ENCODE measurements around the gene ETF1.
A peak's percentile ranks its signal among the peaks of the same experiment; 100 is the strongest.

Gene ETF1

DNA sequence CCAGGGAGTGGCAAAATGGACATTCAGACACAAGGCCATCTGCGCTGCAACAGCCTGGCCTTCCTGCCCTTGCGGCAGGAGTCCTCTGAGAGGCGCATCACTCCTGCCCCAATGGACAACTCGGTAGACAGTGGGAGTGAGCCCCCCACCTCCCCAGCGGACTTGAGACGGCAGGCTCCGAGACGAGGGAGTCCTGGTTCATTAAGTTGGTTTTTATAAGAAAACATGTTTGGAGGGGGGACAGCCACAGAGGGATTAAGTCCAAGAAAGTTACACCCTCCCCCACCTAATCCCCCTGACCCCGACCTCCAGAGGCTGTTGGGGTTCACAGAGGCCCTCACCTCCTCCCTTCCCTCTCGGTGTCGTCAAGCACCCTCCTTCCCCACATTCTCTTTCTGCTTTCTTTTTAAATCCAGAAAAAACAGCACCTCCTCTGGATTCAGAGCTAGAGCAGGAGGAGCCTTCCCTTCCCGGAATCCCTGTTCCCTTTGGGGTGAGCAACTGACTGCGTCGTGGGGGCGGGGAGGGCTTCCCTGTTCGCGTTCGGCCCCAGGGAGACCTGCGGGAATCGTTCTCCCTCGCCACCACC, 79.5 kb downstream of the ETF1 start:
- no peak for DNase-seq (ENCODE audit: low read depth)

DNA sequence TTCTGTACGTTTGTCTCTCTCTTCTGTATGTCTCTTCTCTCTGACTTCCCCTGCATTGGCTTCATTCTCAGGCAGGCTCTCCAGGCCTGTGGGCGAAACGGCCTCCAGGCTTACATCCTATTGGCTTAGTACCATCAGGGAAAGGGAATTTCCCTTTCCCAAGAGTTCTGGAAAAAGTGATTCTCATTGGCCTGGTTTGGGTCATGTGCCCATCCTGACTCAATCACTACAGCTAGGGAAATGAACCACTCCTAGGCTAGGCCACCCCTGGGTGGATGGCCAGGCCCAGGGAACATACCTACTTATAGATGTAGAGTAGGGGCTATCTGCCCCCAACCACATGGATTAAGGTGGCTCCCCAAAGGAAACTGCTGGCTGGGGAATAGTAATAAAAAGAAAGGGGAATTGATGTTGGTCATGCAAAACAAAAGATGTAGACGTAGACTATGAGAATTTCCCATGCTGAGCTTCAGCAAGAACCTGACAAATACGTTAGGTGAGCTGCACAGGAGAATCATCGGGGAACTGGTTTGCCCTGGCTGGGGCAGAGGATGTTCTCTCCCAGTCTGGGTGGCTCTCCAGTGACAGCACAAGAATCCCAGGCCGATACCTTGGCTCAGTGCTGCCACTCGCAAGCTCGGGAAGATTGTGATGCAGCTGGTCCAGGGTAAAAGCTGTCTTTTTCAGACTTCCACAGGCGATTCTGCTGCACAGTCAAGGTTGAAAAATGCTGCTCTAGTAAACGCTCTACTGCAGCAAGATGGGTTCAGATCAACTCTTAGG, 81.5 kb downstream of the ETF1 start:
- no peak for DNase-seq (ENCODE audit: low read depth)

DNA sequence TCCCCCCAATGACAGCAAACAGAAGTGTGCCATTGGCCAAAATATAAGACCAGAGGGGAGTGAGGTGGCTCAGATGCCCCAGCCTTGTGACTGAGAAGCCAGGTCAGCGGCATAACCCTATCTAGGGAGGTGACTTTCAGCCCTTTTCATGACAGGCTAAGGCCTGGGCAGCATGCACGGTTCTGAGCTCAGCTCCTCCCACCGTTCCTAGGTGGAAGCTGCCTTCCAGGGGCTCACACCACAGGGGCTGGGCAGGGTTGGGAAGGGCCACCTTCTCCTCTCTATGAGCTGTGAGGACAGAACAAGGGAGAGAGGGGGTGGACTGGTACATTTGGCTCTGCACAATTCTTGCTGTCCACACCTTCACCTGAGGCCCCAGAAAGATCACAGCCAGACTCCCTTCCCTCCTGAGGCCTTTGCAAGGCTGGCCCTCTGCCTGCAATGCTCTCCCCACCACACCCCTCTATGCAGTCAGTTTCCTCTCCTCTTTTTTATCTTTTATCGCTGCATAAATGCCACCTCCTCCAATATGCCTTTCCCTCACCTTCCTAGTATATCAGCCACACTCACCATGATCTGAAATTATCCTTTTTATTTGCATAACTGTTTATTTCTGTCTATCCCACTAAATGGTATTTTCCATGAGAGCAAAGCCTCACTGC, 82.9 kb downstream of the ETF1 start:
- DNase-seq (ENCODE audit: low read depth) = no peak

DNA sequence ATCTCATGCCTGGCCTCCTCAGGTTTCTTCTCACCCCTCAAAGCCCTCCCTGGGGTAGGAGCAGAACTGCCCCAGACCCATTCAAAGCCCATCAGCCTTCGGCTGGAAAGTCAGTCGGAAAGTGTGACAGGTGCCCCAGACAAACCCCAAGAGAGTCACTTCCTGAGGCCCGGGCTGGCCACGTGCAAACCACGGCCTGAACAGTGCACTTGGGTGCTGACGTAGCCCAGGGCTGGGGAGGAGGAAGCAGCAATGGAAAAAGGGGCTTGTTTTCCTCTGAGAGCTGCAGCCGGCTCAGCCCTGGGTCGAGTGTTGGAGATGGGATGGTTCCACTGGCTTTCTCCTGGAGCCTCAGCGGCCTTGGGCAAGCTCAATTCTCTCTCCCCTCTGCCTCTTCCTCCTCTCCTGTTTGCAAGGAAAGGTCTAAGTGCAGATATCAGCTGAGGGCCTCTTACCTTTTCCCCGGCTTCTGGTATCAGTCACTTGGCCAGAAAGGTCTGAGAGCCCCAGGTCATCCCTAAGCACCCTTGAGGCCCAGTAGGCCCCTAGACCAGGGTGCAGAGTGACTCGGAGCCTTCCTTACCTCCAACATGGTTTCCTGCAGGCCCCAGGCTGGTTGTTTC, 83.6 kb downstream of the ETF1 start:
- peak; percentile 90 for DNase-seq (ENCODE audit: low read depth)

DNA sequence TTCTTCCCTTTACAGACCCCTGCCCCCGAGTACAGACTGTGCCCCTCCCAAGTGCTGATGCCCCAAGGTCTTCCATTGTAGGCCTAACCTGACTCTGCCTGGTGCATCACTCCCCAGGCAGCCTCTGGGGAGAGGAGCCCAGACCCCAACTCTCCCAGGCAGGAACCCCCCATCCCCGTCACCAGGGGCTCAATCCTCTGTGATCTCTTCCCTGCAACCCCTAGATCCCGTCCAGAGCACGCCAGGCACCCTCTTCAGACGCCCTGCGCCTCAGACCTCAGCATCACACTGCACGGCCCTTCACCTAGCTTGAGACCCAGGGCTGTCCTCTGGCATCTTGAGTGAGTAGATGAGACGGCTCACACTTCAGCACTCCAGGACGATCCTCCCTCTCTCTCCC, 84.2 kb downstream of the ETF1 start:
- DNase-seq (ENCODE audit: low read depth) = no peak

DNA sequence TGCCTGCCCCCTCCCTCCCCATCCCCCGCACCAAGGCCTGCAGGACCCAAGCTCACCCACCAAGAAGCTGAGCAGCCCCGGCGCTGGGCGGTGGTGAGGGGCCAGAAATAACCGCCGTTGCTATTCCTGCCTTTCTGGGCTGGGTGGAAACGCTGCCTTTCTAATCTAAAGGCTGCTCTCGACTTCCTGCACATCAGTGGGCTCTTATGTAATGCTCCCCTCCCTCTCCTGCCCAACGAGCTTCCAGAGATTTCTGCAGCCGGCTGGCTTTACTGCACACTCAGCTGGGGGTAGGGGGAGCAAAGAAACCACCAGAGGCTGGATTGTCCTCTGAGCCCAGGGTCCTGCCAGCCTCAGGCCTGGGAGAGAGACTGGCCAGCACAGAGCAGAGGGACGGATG, 84.7 kb downstream of the ETF1 start:
- no peak for DNase-seq (ENCODE audit: low read depth)

DNA sequence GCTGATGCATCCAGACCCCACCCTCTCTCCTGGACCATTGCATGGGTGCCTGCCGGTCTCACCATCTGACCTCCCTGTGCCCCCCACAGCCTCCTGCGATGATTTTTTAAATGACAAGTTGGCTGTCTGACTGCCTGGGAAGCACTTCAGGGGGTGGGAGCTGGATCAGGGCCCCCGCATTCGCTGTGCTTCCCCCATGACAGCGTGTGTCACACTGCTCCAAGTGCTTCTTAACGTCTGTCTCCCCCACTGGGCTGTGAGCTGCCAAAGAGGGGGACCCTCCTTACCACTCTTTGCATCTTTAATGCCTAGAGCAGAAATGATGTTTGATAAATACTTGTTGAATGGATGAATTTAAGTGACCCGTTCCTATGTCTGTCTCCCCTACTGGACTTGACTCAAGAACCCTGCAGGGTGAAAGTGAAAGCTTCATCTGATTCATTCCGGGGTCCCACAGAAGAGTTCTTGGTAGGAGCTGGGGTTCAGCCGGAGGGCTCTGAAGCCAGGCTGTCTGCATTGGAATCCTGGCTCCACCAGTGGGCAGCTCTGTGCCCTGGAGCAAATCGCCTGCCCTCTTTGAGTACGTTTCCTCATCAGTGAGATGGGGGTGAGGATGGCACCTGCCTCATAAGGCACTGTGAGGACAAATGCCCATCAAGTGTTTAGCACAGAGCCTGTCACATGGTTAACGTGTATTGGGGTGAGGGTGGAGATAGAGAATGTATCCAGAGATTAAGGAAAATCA, 85.3 kb downstream of the ETF1 start:
- no peak for DNase-seq (ENCODE audit: low read depth)
